H9 (cell line): ENCODE results near the gene HSDL2. TPM values are rescaled to one million over a fixed set of nuclear protein-coding genes. Genes with fewer than 3 reads are reported as not detected.

Experiments used
- DNase-seq: peaks from one replicate; pipeline ENCODE4 v3.0.0-alpha.2; 2017
- H2AFZ ChIP-seq: one replicate; pipeline ENCODE4 v1.6.1; 2013; ENCODE audit warnings: mild to moderate bottlenecking, low read length, control low read depth, moderate library complexity
- H2AK5ac ChIP-seq: 2 replicates; pipeline ENCODE4 v1.6.1; 2013; ENCODE audit warnings: low read length, control low read depth, mixed read lengths; ENCODE audit not compliant: insufficient read length
- H2BK120ac ChIP-seq: one replicate; pipeline ENCODE4 v1.6.1; 2013; ENCODE audit warnings: low read depth, mild to moderate bottlenecking, low read length, control low read depth, inconsistent platforms; ENCODE audit not compliant: poor library complexity, severe bottlenecking
- H2BK12ac ChIP-seq: 2 replicates; pipeline ENCODE4 v1.6.1; 2013; ENCODE audit warnings: low read length, control low read depth, mixed read lengths, low read depth; ENCODE audit not compliant: insufficient read length
- H2BK15ac ChIP-seq: 2 replicates; pipeline ENCODE4 v1.6.1; 2013; ENCODE audit warnings: low read depth, low read length, control low read depth
- H2BK20ac ChIP-seq: one replicate; pipeline ENCODE4 v1.6.1; 2013; ENCODE audit warnings: low read depth, mild to moderate bottlenecking, low read length, control low read depth, inconsistent platforms; ENCODE audit not compliant: poor library complexity, severe bottlenecking
- H2BK5ac ChIP-seq: 2 replicates; pipeline ENCODE4 v1.6.1; 2013; ENCODE audit warnings: low read length, control low read depth, mixed read lengths; ENCODE audit not compliant: insufficient read length
- H3K14ac ChIP-seq: 2 replicates; pipeline ENCODE4 v1.6.1; 2013; ENCODE audit warnings: low read length, control low read depth; ENCODE audit not compliant: insufficient read depth
- H3K18ac ChIP-seq: 2 replicates; pipeline ENCODE4 v1.6.1; 2013; ENCODE audit warnings: low read depth, mild to moderate bottlenecking, mixed read lengths, low read length, control low read depth; ENCODE audit not compliant: insufficient read length
- H3K23ac ChIP-seq: 2 replicates; pipeline ENCODE4 v1.6.1; 2013; ENCODE audit warnings: low read length, control low read depth, mixed read lengths, low read depth; ENCODE audit not compliant: insufficient read length
- H3K23me2 ChIP-seq: 2 replicates; pipeline ENCODE4 v1.6.1; 2013; ENCODE audit warnings: low read depth, mild to moderate bottlenecking, mixed read lengths, low read length, control low read depth; ENCODE audit not compliant: insufficient read length, poor library complexity, severe bottlenecking
- H3K27ac ChIP-seq: 2 replicates; pipeline ENCODE4 v1.5.1; 2013; ENCODE audit warnings: low read length, control low read depth, mixed read lengths, low read depth; ENCODE audit not compliant: insufficient read length
- H3K27me3 ChIP-seq: 2 replicates; pipeline ENCODE4 v1.6.1; 2013; ENCODE audit warnings: low read length, control low read depth, inconsistent platforms; ENCODE audit not compliant: insufficient read depth
- H3K4ac ChIP-seq: 2 replicates; pipeline ENCODE4 v1.6.1; 2013; ENCODE audit warnings: low read depth, mild to moderate bottlenecking, control low read depth, inconsistent platforms, low read length, moderate library complexity
- H3K4me1 ChIP-seq: 2 replicates; pipeline ENCODE4 v1.6.1; 2013; ENCODE audit warnings: low read length, control low read depth, inconsistent platforms; ENCODE audit not compliant: insufficient read depth
- H3K4me2 ChIP-seq: 2 replicates; pipeline ENCODE4 v1.6.1; 2013; ENCODE audit warnings: low read length, control low read depth, mixed read lengths; ENCODE audit not compliant: insufficient read length, insufficient read depth
- H3K56ac ChIP-seq: 2 replicates; pipeline ENCODE4 v1.6.1; 2013; ENCODE audit warnings: low read depth, mild to moderate bottlenecking, mixed read lengths, low read length, control low read depth; ENCODE audit not compliant: insufficient read length
- H3K79me1 ChIP-seq: 2 replicates; pipeline ENCODE4 v1.6.1; 2013; ENCODE audit warnings: low read depth, mild to moderate bottlenecking, moderate library complexity, low read length, control low read depth, inconsistent platforms; ENCODE audit not compliant: insufficient read depth, poor library complexity, severe bottlenecking
- H3K79me2 ChIP-seq: 2 replicates; pipeline ENCODE4 v1.6.1; 2013; ENCODE audit warnings: low read length, control low read depth, inconsistent platforms; ENCODE audit not compliant: insufficient read depth
- H3K9ac ChIP-seq: 2 replicates; pipeline ENCODE4 v1.6.1; 2013; ENCODE audit warnings: low read length, control low read depth, mixed read lengths; ENCODE audit not compliant: insufficient read length; ENCODE audit errors: extremely low read depth
- H3K9me3 ChIP-seq: one replicate; pipeline ENCODE4 v1.6.1; 2013; ENCODE audit warnings: low read depth, low read length, inconsistent platforms; ENCODE audit not compliant: control insufficient read depth
- H3T11ph ChIP-seq: one replicate; pipeline ENCODE4 v1.6.1; 2013; ENCODE audit warnings: mild to moderate bottlenecking, low read length, control low read depth, inconsistent platforms
- H4K20me1 ChIP-seq: one replicate; pipeline ENCODE4 v1.6.1; 2013; ENCODE audit not compliant: control insufficient read depth, insufficient read length, insufficient read depth
- H4K5ac ChIP-seq: 2 replicates; pipeline ENCODE4 v1.6.1; 2013; ENCODE audit warnings: low read depth, mild to moderate bottlenecking, mixed read lengths, low read length, control low read depth; ENCODE audit not compliant: insufficient read length
- H4K8ac ChIP-seq: replicated peaks from 2 replicates; pipeline ENCODE4 v1.6.1; 2013; ENCODE audit warnings: low read length, control low read depth, mixed read lengths, low read depth; ENCODE audit not compliant: insufficient read length
- H4K91ac ChIP-seq: 2 replicates; pipeline ENCODE4 v1.6.1; 2013; ENCODE audit warnings: low read depth, mild to moderate bottlenecking, moderate library complexity, mixed read lengths, low read length, control low read depth; ENCODE audit not compliant: insufficient read length
- H3K27ac Mint-ChIP-seq, 3 experiments: 2 replicates in 2 of 3; 3 replicates in 1 of 3; pipeline ENCODE4 v1.8.0; 2020 to 2021; ENCODE audit warnings: mixed read lengths in 3 of 3, mild to moderate bottlenecking in 1 of 3, moderate library complexity in 1 of 3
- H3K27me3 Mint-ChIP-seq: 2 replicates; pipeline ENCODE4 v1.8.0; 2021; ENCODE audit warnings: low read depth, mild to moderate bottlenecking, moderate library complexity, mixed read lengths
- H3K36me3 Mint-ChIP-seq, 3 experiments: 2 replicates in 2 of 3; 3 replicates in 1 of 3; pipeline ENCODE4 v1.8.0; 2020 to 2021; ENCODE audit warnings: low read depth in 3 of 3, mixed read lengths in 3 of 3; ENCODE audit not compliant: insufficient read depth in 1 of 3
- H3K4me1 Mint-ChIP-seq, 2 experiments: 2 replicates each; pipeline ENCODE4 v1.8.0; 2020; ENCODE audit warnings: mixed read lengths in 2 of 2
- H3K4me3 Mint-ChIP-seq, 2 experiments: 2 replicates in 1 of 2; 3 replicates in 1 of 2; pipeline ENCODE4 v1.8.0; 2020 to 2021; ENCODE audit warnings: mild to moderate bottlenecking in 2 of 2, mixed read lengths in 2 of 2, moderate library complexity in 1 of 2
- H3K9me3 Mint-ChIP-seq, 2 experiments: 2 replicates in 1 of 2; 3 replicates in 1 of 2; pipeline ENCODE4 v1.8.0; 2020; ENCODE audit warnings: mild to moderate bottlenecking in 2 of 2, mixed read lengths in 2 of 2, moderate library complexity in 1 of 2
- CTCF ChIP-seq: fragments of 200-600 bp; sonication (generic); conservative IDR thresholded peaks from 3 replicates; pipeline ENCODE4 v1.8.0; 2021; ENCODE audit warnings: antibody characterized with exemption, mild to moderate bottlenecking
- WGBS: extraction: QIAGEN DNeasy Blood & Tissue Kit; methylation state at CpG from one replicate; pipeline ENCODE4 v1.1.7; 2013; ENCODE audit warnings: missing lambda C conversion rate, low lambda C conversion rate, mixed read lengths; ENCODE audit not compliant: insufficient read length; ENCODE audit errors: extremely low coverage; 5-methylcytosine and 5-hydroxymethylcytosine counted together
- total RNA-seq: library from RNA; stranded (reverse); gene quantifications from 2 replicates; pipeline ENCODE4 v1.2.1, GENCODE V29; 2021

Gene HSDL2
- total RNA-seq, 1 experiment from 2014 or later: 16.6 TPM

GRCh38 chr9:112404508-112404932 is 24.6 kb downstream of the HSDL2 start:
- Histone ChIP-seq H2BK5ac (no peak overlapping the region), H3K23ac (no peak overlapping the region), H2BK20ac (no peak overlapping the region), H4K91ac (no peak overlapping the region), H2AFZ (no peak overlapping the region), H3K9me3 (no peaks in the 10 kb centered on the region), H3K4ac (no peak overlapping the region), H3K4me2 (no peak overlapping the region), H4K20me1 (no peaks in the 10 kb centered on the region), H4K8ac (no peak overlapping the region), H3K4me1 (peaks cover 3% of the 10 kb centered on the region; the same call in 1 of the 2 replicates), H2BK15ac (no peak overlapping the region), H3T11ph (no peak overlapping the region), H3K56ac (no peak overlapping the region), H2BK12ac (no peak overlapping the region), H3K14ac (no peak overlapping the region), H3K23me2 (no peaks in the 10 kb centered on the region), H3K79me2 (no peaks in the 10 kb centered on the region), H3K79me1 (no peaks in the 10 kb centered on the region), H3K27me3 (no peaks in the 10 kb centered on the region), H3K27ac (no peak overlapping the region), H4K5ac (no peak overlapping the region), H2AK5ac (no peak overlapping the region), H3K18ac (no peak overlapping the region), H2BK120ac (no peak overlapping the region), H3K9ac (no peak overlapping the region)
- H3K36me3 Mint-ChIP-seq: peaks cover 8 to 35% (median 22%) of the 10 kb centered on the region in 3 experiments; a peak in 6 of 7 replicates
- H3K27ac Mint-ChIP-seq: peak overlapping the region in 2 of 3 experiments; percentile 15 to 30; a peak in 2 of 7 replicates
- DNase-seq: no peak
- peaks cover 0 to 2% of the 10 kb centered on the region in 2 experiments; a peak in 2 of 5 replicates for H3K9me3 Mint-ChIP-seq
- no peaks in the 10 kb centered on the region; the same call in 1 of the 2 replicates for H3K27me3 Mint-ChIP-seq
- WGBS: no CpG with 5 or more reads among the region's 3 CpGs
- no peak overlapping the region for H3K4me3 Mint-ChIP-seq
- H3K4me1 Mint-ChIP-seq: peaks cover 9 to 13% of the 10 kb centered on the region in 2 experiments
- no peak for TF ChIP-seq CTCF
